Measurements from ENCODE around the gene SIPA1. TPM values are rescaled to one million over a fixed set of nuclear protein-coding genes. Genes with fewer than 3 reads are reported as not detected.
A peak's percentile ranks its signal among the peaks of the same experiment; 100 is the strongest.

SIPA1 gene
- total RNA-seq, 1 donor from 2014 or later: 23.5 TPM

Small RNA genes lying within 50 kb of the gene (small RNA-seq; reads per million reads assigned to genes)
- not detected for gene MIR4489 (ENCODE audit: low replicate concordance)
- gene MIR4690 (ENCODE audit: low replicate concordance): 0.16 reads per million, percentile 9 among the genes with 10 or more reads in this experiment
- gene RN7SL309P (ENCODE audit: low replicate concordance): not detected

Other genes starting within 250 kb of the SIPA1 start
- 196 TPM for gene NEAT1, start 215.3 kb upstream of the SIPA1 start, total RNA-seq
- 27,133 TPM for gene MALAT1, start 139.1 kb upstream of the SIPA1 start, total RNA-seq
- gene SCYL1, start 113.0 kb upstream of the SIPA1 start, total RNA-seq: 33.8 TPM
- gene LTBP3, start 79.7 kb upstream of the SIPA1 start, total RNA-seq: 116 TPM
- gene ZNRD2, start 67.6 kb upstream of the SIPA1 start, total RNA-seq: 26.6 TPM
- 30.4 TPM for gene FAM89B, start 65.6 kb upstream of the SIPA1 start, total RNA-seq
- gene EHBP1L1, start 62.0 kb upstream of the SIPA1 start, total RNA-seq: 284 TPM
- gene KCNK7, start 42.3 kb upstream of the SIPA1 start, total RNA-seq: 4.2 TPM
- 46.9 TPM for gene MAP3K11, start 23.9 kb upstream of the SIPA1 start, total RNA-seq
- 15.8 TPM for gene PCNX3, start 22.3 kb upstream of the SIPA1 start, total RNA-seq
- 18.8 TPM for gene RELA, start 24.8 kb downstream of the SIPA1 start, total RNA-seq
- 39.5 TPM for gene KAT5, start 74.2 kb downstream of the SIPA1 start, total RNA-seq
- gene RNASEH2C, start 82.7 kb downstream of the SIPA1 start, total RNA-seq: 20.2 TPM
- gene AP5B1, start 142.9 kb downstream of the SIPA1 start, total RNA-seq: 4.6 TPM
- 2.1 TPM for gene OVOL1, start 149.0 kb downstream of the SIPA1 start, total RNA-seq
- 0.10 TPM for gene SNX32, start 195.9 kb downstream of the SIPA1 start, total RNA-seq
- gene CFL1, start 220.1 kb downstream of the SIPA1 start, total RNA-seq: 413 TPM
- gene MUS81, start 222.3 kb downstream of the SIPA1 start, total RNA-seq: 48.4 TPM
- gene EFEMP2, start 234.7 kb downstream of the SIPA1 start, total RNA-seq: 39.7 TPM
- 0.82 TPM for gene CTSW, start 241.7 kb downstream of the SIPA1 start, total RNA-seq

All from tongue (tissue), 2 donors.